ENCODE data around the gene GMNN. TPM values are rescaled to one million over a fixed set of nuclear protein-coding genes. Genes with fewer than 3 reads are reported as not detected.

The GMNN gene
- total RNA-seq, 1 donor: 41.7 TPM

GRCh38 chr6:24825130-24825630 lies 50.4 kb downstream of the GMNN start:
- no peak for DNase-seq (ENCODE audit: low read depth)
- H3K4me3 ChIP-seq (ENCODE audit: low read depth, low read length): no peak overlapping the region
- no peak for TF ChIP-seq CTCF (IDR thresholded peaks at IDR 0.05; ENCODE audit: insufficient read depth, low read length)

- no peak overlapping the region for H3K4me3 ChIP-seq (ENCODE audit: low read depth, low read length)
- no peak for TF ChIP-seq CTCF (IDR thresholded peaks at IDR 0.05; ENCODE audit: insufficient read depth, low read length)
- no peak for DNase-seq (ENCODE audit: low read depth)
These were observed 52.4 kb downstream of the GMNN start for GRCh38 chr6:24827162-24827561.

- no peak for DNase-seq (ENCODE audit: low read depth)
- TF ChIP-seq CTCF (IDR thresholded peaks at IDR 0.05; ENCODE audit: insufficient read depth, low read length): no peak
- H3K4me3 ChIP-seq (ENCODE audit: low read depth, low read length): no peak overlapping the region
These were observed 53.2 kb downstream of the GMNN start for GRCh38 chr6:24827970-24828369.

DNA sequence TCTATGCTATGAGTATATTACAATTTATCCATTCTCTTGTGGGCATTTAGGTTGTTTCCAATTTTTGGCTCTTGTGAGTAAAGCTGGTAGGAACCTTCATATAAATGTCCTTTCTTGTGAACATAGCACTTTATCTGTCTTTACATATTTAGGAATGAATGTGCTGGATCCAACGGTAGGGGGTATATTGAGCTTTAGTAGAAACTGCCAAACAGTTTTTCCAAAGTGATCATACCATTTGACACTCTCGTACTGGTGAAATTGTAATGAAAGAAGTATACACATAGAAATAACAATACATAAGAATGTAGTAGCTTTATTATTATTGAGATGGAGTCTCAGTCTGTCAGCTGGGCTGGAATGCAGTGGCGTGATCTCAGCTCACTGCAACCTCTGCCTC lies 54.9 kb downstream of the GMNN start:
- no peak for TF ChIP-seq CTCF (IDR thresholded peaks at IDR 0.05; ENCODE audit: insufficient read depth, low read length)
- no peak for DNase-seq (ENCODE audit: low read depth)
- H3K4me3 ChIP-seq (ENCODE audit: low read depth, low read length): no peak overlapping the region

DNA sequence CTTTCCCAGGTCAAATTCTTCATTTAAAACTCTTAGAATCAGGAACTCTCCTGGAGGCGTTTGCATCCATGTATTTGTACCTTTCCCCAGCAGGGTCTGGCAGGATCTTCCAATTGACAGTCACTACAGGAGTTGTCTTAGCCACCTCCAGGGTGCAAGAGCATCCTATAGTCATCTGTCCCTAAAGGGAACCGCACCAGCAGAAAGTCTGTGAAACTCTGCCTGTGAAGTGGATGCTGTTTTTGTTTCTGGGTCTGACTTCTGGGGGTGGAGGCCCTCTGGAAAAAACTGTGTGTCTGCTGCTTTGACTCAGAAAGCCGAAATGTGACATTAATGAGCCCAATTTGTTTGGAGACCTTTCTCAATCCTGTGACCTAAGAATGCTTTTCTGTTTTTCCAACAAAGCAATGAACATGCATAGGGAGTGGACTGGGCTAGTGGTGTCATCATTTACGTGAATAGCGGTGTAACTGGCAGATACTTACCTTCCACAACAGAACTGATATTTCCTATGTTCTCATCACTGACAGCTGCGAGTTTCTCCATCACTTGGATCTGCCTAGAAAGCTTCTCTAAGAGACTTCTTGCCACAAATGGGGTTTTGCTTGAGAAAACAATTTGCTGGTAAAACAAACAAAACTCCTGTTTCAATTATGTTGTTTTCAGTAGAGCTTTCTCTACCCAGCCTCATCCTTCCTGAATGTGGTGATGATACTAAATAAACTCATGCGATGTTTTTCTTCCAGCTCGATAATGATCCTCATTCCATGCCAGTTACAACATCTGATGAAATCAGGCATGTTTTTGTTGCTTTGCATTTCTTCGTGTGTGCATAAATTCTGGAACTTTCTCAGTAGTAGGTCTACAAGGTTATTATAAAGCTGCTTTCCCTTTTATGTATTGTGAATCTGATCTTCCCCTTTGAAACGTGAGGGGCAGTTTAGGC lies 57.3 kb downstream of the GMNN start:
- DNase-seq (ENCODE audit: low read depth): peak; percentile 6
- no peak for TF ChIP-seq CTCF (IDR thresholded peaks at IDR 0.05; ENCODE audit: insufficient read depth, low read length)

GRCh38 chr6:24832794-24833193 lies 58.1 kb downstream of the GMNN start:
- TF ChIP-seq CTCF (IDR thresholded peaks at IDR 0.05; ENCODE audit: insufficient read depth, low read length): no peak
- no peak for DNase-seq (ENCODE audit: low read depth)
- H3K4me3 ChIP-seq (ENCODE audit: low read depth, low read length): no peak overlapping the region

More for the DNA sequence above, 57.3 kb downstream of the GMNN start:
- no peak overlapping the region for H3K4me3 ChIP-seq (ENCODE audit: low read depth, low read length)

Data from fibroblast of the aortic adventitia (primary cell).